ENCODE results near the gene CAMK2B. TPM values are rescaled to one million over a fixed set of nuclear protein-coding genes. Genes with fewer than 3 reads are reported as not detected.

Gene CAMK2B
- total and polyA plus RNA-seq, 2 experiments from 2014 or later, result not detected

GRCh38 chr7:44191171-44191570, 134.2 kb downstream of the CAMK2B start:
- Histone ChIP-seq H3F3A (replicated peaks; ENCODE audit: low read depth) (no peaks in the 10 kb centered on the region), H3K9me2 (ENCODE audit: insufficient read depth) (no peaks in the 10 kb centered on the region; the same call in 1 of the 2 replicates), H3K4me3 (no peak overlapping the region), H3K27me3 (ENCODE audit: insufficient read depth) (no peaks in the 10 kb centered on the region), H3K36me3 (ENCODE audit: insufficient read depth) (no peaks in the 10 kb centered on the region), H3K79me2 (replicated peaks; ENCODE audit: insufficient read depth) (no peaks in the 10 kb centered on the region), H4K20me1 (replicated peaks; ENCODE audit: insufficient read depth) (no peaks in the 10 kb centered on the region), H2AFZ (no peak overlapping the region), H3K4me2 (no peak overlapping the region), H3K27ac (ENCODE audit: low read depth) (no peak overlapping the region), H3K4me1 (ENCODE audit: insufficient read depth) (no peaks in the 10 kb centered on the region)
- H3K36me3 Mint-ChIP-seq (ENCODE audit: low read depth), result no peaks in the 10 kb centered on the region; the same call in 2 of the 3 replicates
- ATAC-seq (no peak), DNase-seq (ENCODE audit: low spot score) (no peak)
- H3K27me3 Mint-ChIP-seq (ENCODE audit: insufficient read depth, low read depth, poor library complexity), result peaks cover 7% of the 10 kb centered on the region
- no peaks in the 10 kb centered on the region for H3K9me3 Mint-ChIP-seq
- H3K27ac Mint-ChIP-seq, result no peak overlapping the region
- H3K4me1 Mint-ChIP-seq, result peaks cover 18% of the 10 kb centered on the region
- H3K4me3 Mint-ChIP-seq, result no peak overlapping the region
- TF ChIP-seq ZNF462 (CRISPR knock-in tag; IDR thresholded peaks at IDR 0.05) (no peak), EZH2phosphoT487 (IDR thresholded peaks at IDR 0.05; ENCODE audit: unreplicated experiment) (no peak), CREB1 (CRISPR knock-in tag; IDR thresholded peaks at IDR 0.05; ENCODE audit: low read depth) (no peak), POLR2AphosphoS5 (IDR thresholded peaks at IDR 0.05; ENCODE audit: low read depth) (no peak), CTCF (conservative IDR thresholded peaks at IDR 0.05; ENCODE audit: low read depth in 2 of 2) (no peak), EZH2 (IDR thresholded peaks at IDR 0.05; ENCODE audit: low read depth, unreplicated experiment) (no peak), STAT1 (IDR thresholded peaks at IDR 0.05; ENCODE audit: unreplicated experiment) (no peak), NANOG (IDR thresholded peaks at IDR 0.05; ENCODE audit: borderline replicate concordance) (no peak), ZNF331 (CRISPR knock-in tag; IDR thresholded peaks at IDR 0.05; ENCODE audit: low read depth) (no peak), ETS1 (IDR thresholded peaks at IDR 0.05) (no peak), JUNB (IDR thresholded peaks at IDR 0.05; ENCODE audit: unreplicated experiment) (no peak)
- TF ChIP-seq, protein P1, sequence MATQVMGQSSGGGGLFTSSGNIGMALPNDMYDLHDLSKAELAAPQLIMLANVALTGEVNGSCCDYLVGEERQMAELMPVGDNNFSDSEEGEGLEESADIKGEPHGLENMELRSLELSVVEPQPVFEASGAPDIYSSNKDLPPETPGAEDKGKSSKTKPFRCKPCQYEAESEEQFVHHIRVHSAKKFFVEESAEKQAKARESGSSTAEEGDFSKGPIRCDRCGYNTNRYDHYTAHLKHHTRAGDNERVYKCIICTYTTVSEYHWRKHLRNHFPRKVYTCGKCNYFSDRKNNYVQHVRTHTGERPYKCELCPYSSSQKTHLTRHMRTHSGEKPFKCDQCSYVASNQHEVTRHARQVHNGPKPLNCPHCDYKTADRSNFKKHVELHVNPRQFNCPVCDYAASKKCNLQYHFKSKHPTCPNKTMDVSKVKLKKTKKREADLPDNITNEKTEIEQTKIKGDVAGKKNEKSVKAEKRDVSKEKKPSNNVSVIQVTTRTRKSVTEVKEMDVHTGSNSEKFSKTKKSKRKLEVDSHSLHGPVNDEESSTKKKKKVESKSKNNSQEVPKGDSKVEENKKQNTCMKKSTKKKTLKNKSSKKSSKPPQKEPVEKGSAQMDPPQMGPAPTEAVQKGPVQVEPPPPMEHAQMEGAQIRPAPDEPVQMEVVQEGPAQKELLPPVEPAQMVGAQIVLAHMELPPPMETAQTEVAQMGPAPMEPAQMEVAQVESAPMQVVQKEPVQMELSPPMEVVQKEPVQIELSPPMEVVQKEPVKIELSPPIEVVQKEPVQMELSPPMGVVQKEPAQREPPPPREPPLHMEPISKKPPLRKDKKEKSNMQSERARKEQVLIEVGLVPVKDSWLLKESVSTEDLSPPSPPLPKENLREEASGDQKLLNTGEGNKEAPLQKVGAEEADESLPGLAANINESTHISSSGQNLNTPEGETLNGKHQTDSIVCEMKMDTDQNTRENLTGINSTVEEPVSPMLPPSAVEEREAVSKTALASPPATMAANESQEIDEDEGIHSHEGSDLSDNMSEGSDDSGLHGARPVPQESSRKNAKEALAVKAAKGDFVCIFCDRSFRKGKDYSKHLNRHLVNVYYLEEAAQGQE (IDR thresholded peaks at IDR 0.05; ENCODE audit: unreplicated experiment), result no peak

Data from GM23338 (cell line).